Lower leg skin (tissue), 4 donors: Measurements from ENCODE around the gene CAPN15. TPM values are rescaled to one million over a fixed set of nuclear protein-coding genes. Genes with fewer than 3 reads are reported as not detected.
A peak's percentile ranks its signal among the peaks of the same experiment; 100 is the strongest.

Source experiments
- DNase-seq, 2 donors: peaks; one replicate each; pipeline ENCODE4 v3.0.0-alpha.2; 2019; ENCODE audit warnings: low spot score in 2 of 2
- H3K4me3 ChIP-seq: fragments of 200-600 bp; sonication (generic); 2 replicates; pipeline ENCODE4 v1.5.1; 2017; ENCODE audit warnings: mild to moderate bottlenecking, low read depth; ENCODE audit not compliant: poor library complexity, severe bottlenecking
- POLR2A ChIP-seq, 2 donors: fragments of 450-650 bp; IDR thresholded peaks; one replicate each; pipeline ENCODE4 v1.6.1; 2016 to 2017; ENCODE audit warnings: antibody characterized with exemption in 2 of 2, mild to moderate bottlenecking in 1 of 2, moderate library complexity in 1 of 2
- WGBS, 2 donors: methylation state at CpG; one replicate each; pipeline ENCODE4 v1.1.5; 2018; 5-methylcytosine and 5-hydroxymethylcytosine counted together
- intact Hi-C: fragments of 100-400 bp; cut with DNase I; formaldehyde crosslinking; loops from one replicate; pipeline ENCODE4 v1.15.0; 2023; ENCODE audit warnings: low total_unique reads
- total RNA-seq, 4 donors: library from RNA; depleted of rRNA; stranded (reverse); fragments of >200 nt; gene quantifications; one replicate each; pipeline ENCODE4 v1.1.0, GENCODE V29; 2016
- TF ChIP-seq, protein P1 (sequence below), 3 donors: fragments of 450-650 bp; IDR thresholded peaks; one replicate each; pipeline ENCODE4 v1.5.1; 2016; ENCODE audit warnings: antibody characterized with exemption in 3 of 3, mild to moderate bottlenecking in 3 of 3, moderate library complexity in 2 of 3

The CAPN15 gene
- total RNA-seq, 4 donors from 2014 or later = 80.8 to 95.5 (median 84.6) TPM

DNA sequence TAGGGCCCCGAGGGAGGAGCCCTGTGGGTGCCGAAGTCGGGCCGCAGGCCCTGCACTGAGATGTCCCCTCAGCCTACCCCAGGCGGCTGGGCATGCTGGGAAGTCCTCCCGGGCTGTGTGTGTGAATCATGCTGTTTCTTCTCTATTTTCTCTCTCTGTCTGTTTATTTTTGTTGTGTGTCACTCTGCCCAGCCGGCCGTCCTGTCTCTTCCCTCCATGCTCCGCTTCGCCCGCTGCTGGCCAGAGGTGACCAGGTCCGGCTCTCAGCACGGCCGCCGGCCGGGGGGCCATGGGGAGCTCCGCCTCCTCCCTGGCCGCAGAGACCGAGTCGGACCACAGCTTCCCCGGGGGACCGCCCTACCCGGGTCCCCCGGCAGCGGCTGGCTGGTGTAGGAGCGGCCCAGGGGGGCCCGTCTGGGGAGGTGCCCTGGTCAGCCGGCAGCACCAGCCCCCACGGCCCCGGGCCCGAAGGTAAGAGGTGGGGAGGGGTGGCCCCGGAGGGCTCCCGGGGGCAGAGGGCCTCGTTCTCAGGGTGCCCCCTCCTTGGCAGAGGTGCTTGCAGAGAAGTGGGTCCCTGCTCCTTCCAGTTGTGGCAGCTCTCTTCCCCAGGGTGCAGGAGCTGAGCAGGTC, 12.5 kb downstream of the CAPN15 start:
- no peak for TF ChIP-seq POLR2A (IDR thresholded peaks at IDR 0.05)
- TF ChIP-seq, protein P1, sequence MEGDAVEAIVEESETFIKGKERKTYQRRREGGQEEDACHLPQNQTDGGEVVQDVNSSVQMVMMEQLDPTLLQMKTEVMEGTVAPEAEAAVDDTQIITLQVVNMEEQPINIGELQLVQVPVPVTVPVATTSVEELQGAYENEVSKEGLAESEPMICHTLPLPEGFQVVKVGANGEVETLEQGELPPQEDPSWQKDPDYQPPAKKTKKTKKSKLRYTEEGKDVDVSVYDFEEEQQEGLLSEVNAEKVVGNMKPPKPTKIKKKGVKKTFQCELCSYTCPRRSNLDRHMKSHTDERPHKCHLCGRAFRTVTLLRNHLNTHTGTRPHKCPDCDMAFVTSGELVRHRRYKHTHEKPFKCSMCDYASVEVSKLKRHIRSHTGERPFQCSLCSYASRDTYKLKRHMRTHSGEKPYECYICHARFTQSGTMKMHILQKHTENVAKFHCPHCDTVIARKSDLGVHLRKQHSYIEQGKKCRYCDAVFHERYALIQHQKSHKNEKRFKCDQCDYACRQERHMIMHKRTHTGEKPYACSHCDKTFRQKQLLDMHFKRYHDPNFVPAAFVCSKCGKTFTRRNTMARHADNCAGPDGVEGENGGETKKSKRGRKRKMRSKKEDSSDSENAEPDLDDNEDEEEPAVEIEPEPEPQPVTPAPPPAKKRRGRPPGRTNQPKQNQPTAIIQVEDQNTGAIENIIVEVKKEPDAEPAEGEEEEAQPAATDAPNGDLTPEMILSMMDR (IDR thresholded peaks at IDR 0.05) = no peak
- intact Hi-C loops = loop anchor here (10.0 kb wide), 1 partner anchor 125 kb away; the partner anchor contains the start of gene RHOT2
- DNase-seq = no peak
- WGBS, 2 donors = 91 to 92% methylated on average over 34 of the region's 34 CpGs
- no peak overlapping the region for H3K4me3 ChIP-seq

DNA sequence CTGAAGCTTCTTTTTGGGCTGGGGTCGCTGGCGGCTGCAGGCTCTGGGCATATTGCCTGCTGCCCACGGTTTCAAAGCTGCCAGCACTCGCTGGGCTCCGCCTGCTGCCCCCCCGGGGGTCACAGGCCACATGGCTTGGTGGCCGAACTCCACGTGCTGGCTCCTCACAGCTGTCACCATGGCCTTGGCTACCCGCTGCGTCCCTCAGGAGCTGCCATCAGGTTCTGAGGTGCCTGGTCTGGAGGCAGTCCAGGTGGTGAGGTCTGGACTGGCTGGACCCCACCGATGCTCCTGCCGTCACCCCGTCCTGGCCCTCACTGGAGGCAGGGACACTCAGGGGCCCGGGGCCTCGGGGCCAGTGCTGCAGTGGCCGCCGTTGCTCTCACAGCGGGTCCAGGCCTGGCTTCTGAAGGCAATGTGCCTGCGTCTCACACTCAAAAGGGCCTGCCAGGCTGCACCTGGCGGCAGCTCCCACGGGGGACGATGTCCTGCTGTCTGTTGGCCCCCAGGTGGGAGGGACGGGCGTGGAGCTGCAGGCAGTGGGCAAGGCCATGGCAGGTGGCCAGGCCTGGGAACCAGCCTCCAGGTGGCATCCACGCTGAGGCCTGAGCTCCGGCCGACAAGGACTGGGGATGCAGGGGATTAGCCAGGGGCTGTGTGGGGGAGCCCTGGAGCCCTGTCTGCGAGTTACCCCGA, 13.3 kb downstream of the CAPN15 start:
- TF ChIP-seq, protein P1 (IDR thresholded peaks at IDR 0.05) = no peak
- TF ChIP-seq POLR2A (IDR thresholded peaks at IDR 0.05) = no peak
- DNase-seq = no peak
- H3K4me3 ChIP-seq = no peak overlapping the region
- WGBS, 2 donors = 85 to 89% methylated on average over 15 to 26 of the region's 29 CpGs
- intact Hi-C loops = loop anchor here (10.0 kb wide), 1 partner anchor 124 kb away; the partner anchor contains the start of gene RHOT2

DNA sequence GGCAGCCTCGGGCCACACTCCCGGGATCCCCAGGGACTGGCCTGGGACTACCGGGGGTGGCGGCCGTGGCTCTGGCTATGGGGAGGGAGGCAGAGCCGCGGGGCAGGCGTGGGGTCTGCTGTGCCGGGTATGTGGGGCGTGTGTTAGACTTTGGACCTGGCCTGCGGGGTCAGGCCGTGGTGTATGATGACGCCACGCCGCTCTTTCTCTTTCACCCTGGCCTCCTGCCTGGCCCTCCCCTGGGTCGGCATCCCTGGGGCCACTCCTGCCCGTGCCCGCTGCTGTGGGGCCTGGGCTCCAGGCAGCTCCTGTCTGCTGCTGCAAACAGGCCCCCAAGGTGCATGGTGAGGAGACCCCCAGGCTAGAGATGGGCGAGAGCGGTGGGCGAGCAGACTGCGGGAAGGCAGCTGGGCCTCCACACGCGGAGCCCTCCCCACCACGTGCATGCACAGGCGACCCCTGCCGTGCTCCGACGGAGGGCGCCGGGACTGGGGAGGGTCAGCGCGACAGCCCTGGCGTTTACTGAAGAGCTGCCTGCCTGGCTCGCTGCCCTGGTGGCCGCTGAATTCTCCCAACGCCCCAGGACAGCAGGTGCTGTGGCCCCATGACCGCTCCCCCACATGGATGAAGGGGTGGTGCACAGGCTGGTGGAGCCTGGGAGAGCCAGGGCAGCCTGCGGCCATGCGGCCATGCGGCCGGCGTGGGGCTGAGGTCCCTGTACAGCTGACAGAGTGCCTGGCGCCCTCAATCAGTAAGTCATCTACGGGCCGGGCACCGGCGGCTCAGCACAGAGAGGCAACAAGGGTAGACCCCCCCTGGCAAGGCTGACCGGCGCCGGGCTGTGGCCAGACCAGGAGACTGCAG, 16.0 kb downstream of the CAPN15 start:
- 90 to 95% methylated on average over 44 to 46 of the region's 51 CpGs for WGBS, 2 donors
- intact Hi-C loops = loop anchor here (10.0 kb wide), 1 partner anchor 121 kb away; the partner anchor contains the start of gene RHOT2
- no peak for TF ChIP-seq POLR2A (IDR thresholded peaks at IDR 0.05)
- TF ChIP-seq, protein P1 (IDR thresholded peaks at IDR 0.05) = no peak
- no peak overlapping the region for H3K4me3 ChIP-seq
- DNase-seq = no peak

DNA sequence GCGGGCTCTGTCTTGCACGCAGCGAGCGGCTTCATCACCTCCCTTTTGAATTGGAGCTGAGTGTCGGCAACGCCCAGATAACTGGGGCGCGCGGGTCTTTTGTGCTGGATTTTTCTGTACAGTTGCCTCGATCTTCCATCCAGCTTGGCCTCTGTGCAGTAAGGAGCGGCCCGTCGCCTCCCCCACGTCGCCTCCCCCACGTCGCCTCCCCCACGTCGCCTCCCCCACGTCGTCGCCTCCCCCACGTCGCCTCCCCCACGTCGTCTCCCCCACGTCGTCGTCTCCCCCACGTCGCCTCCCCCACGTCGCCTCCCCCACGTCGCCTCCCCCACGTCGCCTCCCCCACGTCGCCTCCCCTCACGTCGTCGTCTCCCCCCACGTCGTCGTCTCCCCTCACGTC, 17.0 kb downstream of the CAPN15 start:
- H3K4me3 ChIP-seq = no peak overlapping the region
- TF ChIP-seq, protein P1 (IDR thresholded peaks at IDR 0.05) = no peak
- no peak for TF ChIP-seq POLR2A (IDR thresholded peaks at IDR 0.05)
- DNase-seq = no peak
- WGBS, 2 donors = 93 to 96% methylated on average over 28 to 45 of the region's 46 CpGs
- intact Hi-C loops = loop anchor here (10.0 kb wide), 1 partner anchor 120 kb away; the partner anchor contains the start of gene RHOT2

DNA sequence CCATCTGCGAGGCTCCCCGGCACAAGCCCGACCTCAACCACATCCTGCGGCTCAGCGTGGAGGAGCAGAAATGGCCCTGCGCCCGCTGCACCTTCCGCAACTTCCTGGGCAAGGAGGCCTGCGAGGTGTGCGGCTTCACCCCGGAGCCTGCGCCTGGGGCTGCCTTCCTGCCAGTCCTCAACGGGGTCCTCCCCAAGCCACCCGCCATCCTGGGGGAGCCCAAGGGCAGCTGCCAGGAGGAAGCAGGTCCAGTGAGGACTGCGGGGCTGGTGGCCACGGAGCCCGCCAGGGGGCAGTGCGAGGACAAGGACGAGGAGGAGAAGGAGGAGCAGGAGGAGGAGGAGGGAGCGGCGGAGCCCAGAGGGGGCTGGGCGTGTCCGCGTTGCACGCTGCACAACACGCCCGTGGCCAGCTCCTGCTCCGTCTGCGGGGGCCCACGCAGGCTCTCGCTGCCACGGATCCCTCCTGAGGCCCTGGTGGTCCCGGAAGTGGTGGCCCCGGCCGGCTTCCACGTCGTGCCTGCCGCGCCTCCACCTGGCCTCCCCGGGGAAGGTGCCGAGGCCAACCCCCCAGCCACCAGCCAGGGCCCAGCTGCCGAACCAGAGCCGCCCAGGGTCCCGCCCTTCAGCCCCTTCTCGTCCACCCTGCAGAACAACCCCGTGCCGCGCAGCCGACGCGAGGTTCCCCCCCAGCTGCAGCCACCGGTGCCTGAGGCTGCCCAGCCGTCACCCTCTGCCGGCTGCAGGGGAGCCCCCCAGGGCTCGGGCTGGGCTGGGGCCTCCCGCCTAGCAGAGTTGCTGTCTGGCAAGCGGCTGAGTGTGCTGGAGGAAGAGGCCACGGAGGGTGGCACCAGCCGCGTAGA, 19.6 kb downstream of the CAPN15 start:
- 56 to 70% methylated on average over 22 to 41 of the region's 60 CpGs for WGBS, 2 donors
- intact Hi-C loops = loop anchor here (10.0 kb wide), 1 partner anchor 118 kb away; the partner anchor contains the start of gene RHOT2
- H3K4me3 ChIP-seq = no peak overlapping the region
- TF ChIP-seq, protein P1 (IDR thresholded peaks at IDR 0.05) = no peak
- no peak for TF ChIP-seq POLR2A (IDR thresholded peaks at IDR 0.05)
- peak in 1 of 2 donors; percentile 54 for DNase-seq
